ENCODE data around the gene CFAP74. TPM values are rescaled to one million over a fixed set of nuclear protein-coding genes. Genes with fewer than 3 reads are reported as not detected.

The CFAP74 gene
- total and polyA plus RNA-seq, 9 of the 15 experiments (the other 6 are each of a cell fraction or from before 2014, with no cell fraction given) = 0.03 to 0.15 (median 0.05) TPM; not detected in 6

GRCh38 chr1:2019571-2020309 is 16.2 kb upstream of the CFAP74 start:
- DNase-seq (ENCODE audit: extremely low read depth in 1 of 4, low spot score in 3 of 4) (peak in 2 of 4 experiments; percentile 69 to 74), ATAC-seq (no peak), FAIRE-seq (no peak)
- Histone ChIP-seq H3K9me3 (replicated peaks; ENCODE audit: control insufficient read depth, insufficient read depth, low read depth, low read length) (no peaks in the 10 kb centered on the region), H4K20me1 (replicated peaks; ENCODE audit: control insufficient read depth, insufficient read depth, low read length) (peaks cover 25% of the 10 kb centered on the region; the same call in 1 of the 2 replicates), H3K36me3 (ENCODE audit: control insufficient read depth, insufficient read depth, low read length) (no peaks in the 10 kb centered on the region), H3K4me3 (no peak overlapping the region), H3K27me3 (ENCODE audit: control insufficient read depth in 2 of 2, insufficient read depth in 2 of 2, low read length in 2 of 2) (peaks cover 80 to 94% of the 10 kb centered on the region in 2 experiments), H2AFZ (ENCODE audit: low read depth, low read length) (no peak overlapping the region), H3K79me2 (ENCODE audit: control insufficient read depth, insufficient read depth, low read length) (no peaks in the 10 kb centered on the region), H3K4me2 (ENCODE audit: insufficient read depth, low read length) (no peak overlapping the region), H3K9me1 (ENCODE audit: control insufficient read depth, insufficient read depth, low read length) (no peaks in the 10 kb centered on the region), H3K9ac (ENCODE audit: insufficient read depth in 1 of 2, low read depth in 2 of 2, low read length in 2 of 2) (no peak overlapping the region), H3K27ac (ENCODE audit: extremely low read depth, low read depth, low read length) (no peak overlapping the region), H3K4me1 (replicated peaks in 1 of 2; ENCODE audit: control insufficient read depth in 2 of 2, insufficient read depth in 2 of 2, low read length in 2 of 2) (peaks cover 0 to 19% of the 10 kb centered on the region in 2 experiments; a peak in 2 of 5 replicates)
- in situ Hi-C loops (cut with MboI) = no loop called here
- intact Hi-C loops (cut with micrococcal nuclease) = no loop called here
- WGBS (ENCODE audit: insufficient coverage, low coverage, missing lambda C conversion rate) = 9% methylated on average over 28 of the region's 61 CpGs
- CTCF ChIA-PET (ENCODE audit: low intra/inter-chr PET ratio) = no interaction called here
- POLR2A ChIA-PET = interaction anchor here (1.0 kb wide), 1 partner anchor 31 kb away, joined by 3 read pairs; no protein-coding TSS in a partner anchor
- no TSS peak for BruUV-seq (replicated peaks)
- TF ChIP-seq MBD1 (CRISPR knock-in tag; IDR thresholded peaks at IDR 0.05) (no peak), UBTF (IDR thresholded peaks at IDR 0.05; ENCODE audit: borderline replicate concordance in 1 of 2, low read depth in 2 of 2, low read length in 2 of 2) (no peak), ETS1 (conservative IDR thresholded peaks at IDR 0.05; ENCODE audit: control insufficient read depth, low read depth, low read length) (no peak), RBM14 (IDR thresholded peaks at IDR 0.05; ENCODE audit: borderline replicate concordance, insufficient read depth, low read depth, low read length) (no peak), SAFB (IDR thresholded peaks at IDR 0.05; ENCODE audit: borderline replicate concordance, low read depth, low read length) (0 out of 2 replicates have a peak, but pooled peaks have one; percentile 15), EZH2 (IDR thresholded peaks at IDR 0.05; ENCODE audit: borderline replicate concordance, low read depth, low read length) (0 out of 2 replicates have a peak, but pooled peaks have one; percentile 61), E2F5 (CRISPR knock-in tag; IDR thresholded peaks at IDR 0.05) (no peak)
